Measurements from ENCODE around the gene ZNF587. TPM values are rescaled to one million over a fixed set of nuclear protein-coding genes. Genes with fewer than 3 reads are reported as not detected.
"Not testable (repeated sequence)": the region's sequence is repeated elsewhere in the genome, so short reads cannot be mapped to it uniquely, and the experiment has no call there.

Gene ZNF587
- total RNA-seq, 1 experiment from 2014 or later: 19.7 TPM

- no peaks in the 10 kb centered on the region for H3K27me3 ChIP-seq (ENCODE audit: control insufficient read depth, insufficient read depth, low read length)
- H3K4me3 ChIP-seq (ENCODE audit: insufficient read depth, low read depth, low read length): peak within 1 kb of the TSS; percentile 91
- DNase-seq: peak; percentile 85
- H3K36me3 ChIP-seq (replicated peaks; ENCODE audit: control insufficient read depth, insufficient read depth, low read length): peaks cover 4% of the 10 kb centered on the region
Measured at GRCh38 chr19:57888560-57889231, 39.0 kb downstream of the ZNF587 start, which contains the start of gene ZNF814. ZNF814 (minus strand) TSS chr19:57889037; CDS start chr19:57888802, 235 bp downstream.

- H3K36me3 ChIP-seq (replicated peaks; ENCODE audit: control insufficient read depth, insufficient read depth, low read length); H3K4me3 ChIP-seq (ENCODE audit: insufficient read depth, low read depth, low read length); DNase-seq; H3K27me3 ChIP-seq (ENCODE audit: control insufficient read depth, insufficient read depth, low read length): not testable (repeated sequence)
Measured at GRCh38 chr19:57890706-57891105, 41.0 kb downstream of the ZNF587 start.

GRCh38 chr19:57900311-57900710 is 50.7 kb downstream of the ZNF587 start:
- DNase-seq: no peak
- Histone ChIP-seq H3K27me3 (ENCODE audit: control insufficient read depth, insufficient read depth, low read length) (no peaks in the 10 kb centered on the region), H3K36me3 (replicated peaks; ENCODE audit: control insufficient read depth, insufficient read depth, low read length) (no peaks in the 10 kb centered on the region), H3K4me3 (ENCODE audit: insufficient read depth, low read depth, low read length) (no peak overlapping the region)

- DNase-seq: no peak
- Histone ChIP-seq H3K36me3 (replicated peaks; ENCODE audit: control insufficient read depth, insufficient read depth, low read length) (peaks cover 2% of the 10 kb centered on the region), H3K4me3 (ENCODE audit: insufficient read depth, low read depth, low read length) (no peak overlapping the region), H3K27me3 (ENCODE audit: control insufficient read depth, insufficient read depth, low read length) (no peaks in the 10 kb centered on the region)
Measured at GRCh38 chr19:57903618-57904184, 54.0 kb downstream of the ZNF587 start.

GRCh38 chr19:57905258-57905657 is 55.6 kb downstream of the ZNF587 start:
- no peak for DNase-seq
- H3K36me3 ChIP-seq (replicated peaks; ENCODE audit: control insufficient read depth, insufficient read depth, low read length): peaks cover 3% of the 10 kb centered on the region
- H3K4me3 ChIP-seq (ENCODE audit: insufficient read depth, low read depth, low read length): no peak overlapping the region
- no peaks in the 10 kb centered on the region for H3K27me3 ChIP-seq (ENCODE audit: control insufficient read depth, insufficient read depth, low read length)

- H3K27me3 ChIP-seq (ENCODE audit: control insufficient read depth, insufficient read depth, low read length): no peaks in the 10 kb centered on the region
- DNase-seq: no peak
- H3K4me3 ChIP-seq (ENCODE audit: insufficient read depth, low read depth, low read length): no peak overlapping the region
- peaks cover 12% of the 10 kb centered on the region for H3K36me3 ChIP-seq (replicated peaks; ENCODE audit: control insufficient read depth, insufficient read depth, low read length)
Measured at GRCh38 chr19:57907394-57907793, 57.7 kb downstream of the ZNF587 start.

- no peak for DNase-seq
- no peak overlapping the region for H3K4me3 ChIP-seq (ENCODE audit: insufficient read depth, low read depth, low read length)
- no peaks in the 10 kb centered on the region for H3K27me3 ChIP-seq (ENCODE audit: control insufficient read depth, insufficient read depth, low read length)
- H3K36me3 ChIP-seq (replicated peaks; ENCODE audit: control insufficient read depth, insufficient read depth, low read length): peaks cover 11% of the 10 kb centered on the region
Measured at GRCh38 chr19:57914531-57914930, 64.9 kb downstream of the ZNF587 start.

Other genes with a start within 250 kb of the ZNF587 start
- 7.2 and 11.5 TPM in 2 replicates for gene ZNF530, start 250.0 kb upstream of the ZNF587 start, total RNA-seq (2014; rRNA removed; shearing (Covaris generic))
- 31.6 and 34.4 TPM in 2 replicates for gene ZNF134, start 235.6 kb upstream of the ZNF587 start, total RNA-seq (2014; rRNA removed; shearing (Covaris generic))
- gene ZNF211, start 216.7 kb upstream of the ZNF587 start, total RNA-seq (2014; rRNA removed; shearing (Covaris generic)): 12.3 and 13.9 TPM in 2 replicates
- not detected in 2 replicates for gene ZSCAN4, start 180.9 kb upstream of the ZNF587 start, total RNA-seq (2014; rRNA removed; shearing (Covaris generic))
- gene ZNF551, start 167.9 kb upstream of the ZNF587 start, total RNA-seq (2014; rRNA removed; shearing (Covaris generic)): 19.9 and 28.2 TPM in 2 replicates
- 3.9 and 9.1 TPM in 2 replicates for gene ZNF154, start 140.7 kb upstream of the ZNF587 start, total RNA-seq (2014; rRNA removed; shearing (Covaris generic))
- 7.7 and 9.9 TPM in 2 replicates for gene ZNF671, start 122.2 kb upstream of the ZNF587 start, total RNA-seq (2014; rRNA removed; shearing (Covaris generic))
- 20.4 and 21.5 TPM in 2 replicates for gene ZNF776, start 103.0 kb upstream of the ZNF587 start, total RNA-seq (2014; rRNA removed; shearing (Covaris generic))
- 13.4 and 15.4 TPM in 2 replicates for gene ZNF586, start 80.2 kb upstream of the ZNF587 start, total RNA-seq (2014; rRNA removed; shearing (Covaris generic))
- 6.6 and 9.3 TPM in 2 replicates for gene ZNF552, start 34.9 kb upstream of the ZNF587 start, total RNA-seq (2014; rRNA removed; shearing (Covaris generic))
- gene ZNF587B, start 19.6 kb upstream of the ZNF587 start, total RNA-seq (2014; rRNA removed; shearing (Covaris generic)): 24.4 and 27.9 TPM in 2 replicates
- 16.8 and 24.3 TPM in 2 replicates for gene ZNF814, start 39.2 kb downstream of the ZNF587 start, total RNA-seq (2014; rRNA removed; shearing (Covaris generic))
- 8.1 and 10.6 TPM in 2 replicates for gene ZNF417, start 66.7 kb downstream of the ZNF587 start, total RNA-seq (2014; rRNA removed; shearing (Covaris generic))
- gene ZNF418, start 85.5 kb downstream of the ZNF587 start, total RNA-seq (2014; rRNA removed; shearing (Covaris generic)): 5.7 and 6.0 TPM in 2 replicates
- gene ZNF256, start 97.8 kb downstream of the ZNF587 start, total RNA-seq (2014; rRNA removed; shearing (Covaris generic)): 4.0 and 6.8 TPM in 2 replicates
- 0.38 TPM in 1 of 2 replicates, not detected in the other for gene C19orf18, start 124.7 kb downstream of the ZNF587 start, total RNA-seq (2014; rRNA removed; shearing (Covaris generic))
- gene ZNF606, start 153.0 kb downstream of the ZNF587 start, total RNA-seq (2014; rRNA removed; shearing (Covaris generic)): 16.9 and 19.7 TPM in 2 replicates
- gene ZSCAN1, start 184.2 kb downstream of the ZNF587 start, total RNA-seq (2014; rRNA removed; shearing (Covaris generic)): not detected in 2 replicates
- 0.07 TPM in 1 of 2 replicates, not detected in the other for gene ZNF135, start 209.4 kb downstream of the ZNF587 start, total RNA-seq (2014; rRNA removed; shearing (Covaris generic))
- gene ZSCAN18, start 248.4 kb downstream of the ZNF587 start, total RNA-seq (2014; rRNA removed; shearing (Covaris generic)): 9.2 and 16.0 TPM in 2 replicates

Data from H7 (cell line).